HG02973 (cell line): ENCODE results near the gene PRKG1.
"Not testable (repeated sequence)": the region's sequence is repeated elsewhere in the genome, so short reads cannot be mapped to it uniquely, and the experiment has no call there.

ENCODE experiments used
- ATAC-seq: cut with Tn5 transposase; IDR thresholded peaks from one replicate; pipeline ENCODE4 v1.9.1; 2021; ENCODE audit warnings: moderate library complexity; ENCODE audit not compliant: unreplicated experiment

PRKG1 gene

GRCh38 chr10:52027055-52027705 is 952.9 kb downstream of the PRKG1 start:
- no peak for ATAC-seq

DNA sequence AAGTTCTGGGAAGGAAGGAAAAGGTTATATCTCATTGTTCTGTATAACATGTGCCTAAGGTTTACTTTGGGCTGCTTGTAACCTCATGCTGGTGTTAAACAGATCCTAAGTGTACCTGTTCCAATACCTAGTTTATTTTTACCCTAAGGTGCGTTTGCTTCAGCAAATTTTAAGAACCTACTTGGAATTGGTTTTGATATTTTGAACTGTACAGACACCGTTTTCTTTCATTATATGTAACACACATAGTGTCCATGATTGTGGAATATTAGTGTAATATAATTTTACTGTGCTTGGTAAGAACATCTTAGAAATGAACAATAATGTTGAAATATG is 954.2 kb downstream of the PRKG1 start:
- no peak for ATAC-seq

- no peak for ATAC-seq
These were observed 955.3 kb downstream of the PRKG1 start for GRCh38 chr10:52029628-52030027.

- no peak for ATAC-seq
These were observed 955.9 kb downstream of the PRKG1 start for GRCh38 chr10:52030051-52030790.

- ATAC-seq, result no peak
These were observed 956.7 kb downstream of the PRKG1 start for GRCh38 chr10:52030975-52031374.

DNA sequence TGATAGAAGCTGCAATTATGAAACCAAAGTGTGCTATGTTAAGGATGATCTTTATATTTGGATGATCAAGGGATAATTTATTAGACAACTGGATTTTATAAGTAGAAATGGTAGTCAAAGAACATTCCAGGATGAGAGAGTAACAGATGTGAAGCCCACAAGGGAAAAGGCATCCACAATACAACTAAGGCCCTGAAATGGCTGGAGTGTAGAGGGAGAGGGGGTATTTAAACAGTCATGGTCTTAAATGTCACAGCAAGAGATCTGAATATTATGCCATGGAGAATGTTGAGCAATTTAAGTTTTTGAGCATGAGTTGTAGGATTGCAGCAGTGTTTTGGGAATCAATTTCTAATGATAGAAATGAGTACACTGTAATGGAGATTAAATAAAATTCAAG is 957.5 kb downstream of the PRKG1 start:
- no peak for ATAC-seq

GRCh38 chr10:52032681-52033629 is 958.7 kb downstream of the PRKG1 start:
- no peak for ATAC-seq

GRCh38 chr10:52039002-52039793 is 964.9 kb downstream of the PRKG1 start:
- ATAC-seq, result not testable (repeated sequence)

DNA sequence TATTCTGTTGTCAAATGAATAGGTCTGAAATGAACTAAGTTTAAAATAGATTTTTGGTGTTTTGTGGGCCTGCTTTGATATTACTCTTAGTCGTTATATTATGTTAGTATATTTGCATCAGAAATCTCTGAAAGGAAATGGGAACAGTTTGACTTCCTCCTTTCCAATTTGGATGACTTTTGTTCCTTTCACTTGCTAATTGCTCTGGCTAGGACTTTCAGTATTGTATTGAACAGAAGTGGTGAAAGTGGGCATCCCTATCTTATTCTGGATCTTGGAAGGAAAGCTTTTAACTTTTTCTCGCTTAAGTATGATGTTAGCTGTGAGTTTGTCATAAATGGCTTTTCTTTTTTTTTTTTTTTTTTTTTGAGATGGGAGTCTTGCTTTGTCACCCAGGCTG is 966.2 kb downstream of the PRKG1 start:
- ATAC-seq, result no peak

- ATAC-seq, result no peak
These were observed 969.5 kb downstream of the PRKG1 start for GRCh38 chr10:52043811-52044210.

DNA sequence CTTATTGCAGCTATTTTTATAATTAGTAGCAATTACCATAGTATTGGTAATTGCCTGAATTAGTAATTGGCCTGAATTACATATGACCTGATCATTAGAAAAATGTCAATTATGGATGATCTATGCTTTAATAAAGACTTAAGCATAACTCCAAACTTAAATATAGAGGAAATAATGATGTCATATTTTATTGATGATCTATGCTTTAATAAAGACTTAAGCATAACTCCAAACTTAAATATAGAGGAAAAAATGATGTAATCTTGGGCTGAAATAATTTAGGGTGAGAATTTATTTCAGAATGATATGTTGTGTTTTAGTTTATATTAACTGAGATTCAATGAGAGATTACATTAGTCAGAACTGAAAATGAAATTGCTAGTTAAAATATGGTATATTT is 973.8 kb downstream of the PRKG1 start:
- ATAC-seq, result no peak

GRCh38 chr10:52050429-52051047 is 976.3 kb downstream of the PRKG1 start:
- no peak for ATAC-seq

- ATAC-seq, result no peak
These were observed 979.2 kb downstream of the PRKG1 start for GRCh38 chr10:52053497-52053896.

DNA sequence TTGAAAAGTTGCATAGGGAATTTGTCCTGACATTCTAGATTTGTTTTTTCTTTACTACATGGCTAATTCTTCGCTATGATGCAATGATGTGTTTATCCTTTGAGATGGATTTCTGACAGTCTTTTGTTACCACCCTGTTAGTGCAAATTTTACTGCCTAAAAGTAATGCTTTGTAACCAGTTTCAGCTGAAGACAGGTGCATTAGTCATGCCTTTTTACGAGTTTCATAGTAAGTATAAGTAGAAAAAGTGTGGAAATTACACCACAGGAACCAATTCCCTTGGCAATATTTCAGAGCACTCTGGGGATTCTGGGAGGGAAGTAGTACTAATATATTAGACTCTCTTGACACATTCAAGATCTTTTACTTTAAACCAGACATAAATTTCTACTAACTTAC is 982.0 kb downstream of the PRKG1 start:
- no peak for ATAC-seq

DNA sequence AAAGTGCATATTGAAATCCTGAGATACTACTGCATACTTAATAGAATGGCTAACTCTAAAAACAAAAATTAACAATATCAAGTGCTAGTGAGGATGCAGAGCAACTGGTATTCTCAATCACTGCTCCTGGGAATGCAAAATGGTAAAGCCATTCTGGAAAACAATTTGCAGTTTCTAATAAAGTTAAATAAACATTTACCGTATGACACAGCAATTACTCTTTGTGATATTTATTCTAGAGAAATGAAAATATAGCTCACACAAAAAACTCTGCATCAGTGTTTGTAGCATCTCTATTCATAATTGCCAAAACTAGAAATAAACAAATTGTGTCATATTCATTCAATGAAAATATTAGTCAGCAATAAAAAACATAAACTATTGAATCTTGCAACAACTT is 984.8 kb downstream of the PRKG1 start:
- ATAC-seq, result no peak

- no peak for ATAC-seq
These were observed 988.9 kb downstream of the PRKG1 start for GRCh38 chr10:52063159-52063558.

DNA sequence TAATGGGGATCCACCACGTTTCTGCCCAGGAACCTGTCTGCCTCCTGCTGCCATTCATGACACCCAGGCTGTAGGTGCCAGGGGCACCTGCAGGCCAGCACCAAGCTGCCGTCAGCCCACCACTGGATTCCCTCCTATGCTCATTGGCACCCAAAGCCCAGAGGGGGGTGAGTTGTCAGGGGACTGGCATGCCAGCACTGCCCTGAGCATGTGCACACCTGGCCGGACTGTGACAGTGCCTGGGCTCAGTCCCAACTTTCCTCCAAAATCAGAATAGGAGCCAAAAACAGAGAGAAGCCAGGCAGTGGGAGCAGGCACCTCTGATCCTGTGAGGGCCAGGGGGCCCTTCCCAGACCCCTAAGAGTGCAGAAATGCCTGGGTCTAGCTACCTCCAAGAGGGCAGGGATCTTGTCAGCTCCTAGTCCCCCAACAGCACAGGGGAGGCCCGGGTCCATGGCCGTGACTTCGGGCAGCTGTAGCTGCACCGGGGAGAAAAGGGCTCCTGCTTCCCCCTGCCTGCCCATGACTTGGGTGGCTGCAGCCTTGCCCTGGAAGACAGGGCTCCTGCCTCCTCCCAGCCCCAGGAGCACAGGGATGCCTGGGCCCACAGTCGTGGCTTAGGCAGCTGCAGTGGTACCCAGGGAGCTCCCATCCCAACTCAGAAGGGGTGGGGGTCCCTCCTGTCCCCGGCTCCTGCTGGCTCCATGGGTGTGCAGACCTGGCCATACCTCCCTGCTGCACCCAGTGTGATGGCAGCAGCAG is 990.0 kb downstream of the PRKG1 start:
- ATAC-seq, result no peak

DNA sequence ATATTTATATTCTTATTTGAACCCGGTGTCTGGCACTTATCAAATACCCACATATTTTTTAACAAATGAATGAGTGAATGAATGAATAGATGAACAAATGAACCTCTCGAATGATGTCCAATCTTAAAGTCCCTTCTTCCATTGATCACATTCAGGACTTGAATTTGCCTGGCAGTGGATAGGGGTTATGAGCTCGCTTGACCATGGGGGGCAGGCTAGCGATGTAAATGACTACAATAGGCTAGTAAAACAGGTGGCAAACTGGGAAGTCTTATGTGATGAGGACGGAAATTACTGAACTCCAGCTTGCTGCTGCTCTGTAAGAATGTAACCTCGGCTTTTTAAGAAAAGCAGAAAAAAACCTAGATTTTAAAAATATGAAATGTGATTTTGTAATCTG is 992.1 kb downstream of the PRKG1 start:
- ATAC-seq, result no peak

- no peak for ATAC-seq
These were observed 994.2 kb downstream of the PRKG1 start for GRCh38 chr10:52068485-52068884.

DNA sequence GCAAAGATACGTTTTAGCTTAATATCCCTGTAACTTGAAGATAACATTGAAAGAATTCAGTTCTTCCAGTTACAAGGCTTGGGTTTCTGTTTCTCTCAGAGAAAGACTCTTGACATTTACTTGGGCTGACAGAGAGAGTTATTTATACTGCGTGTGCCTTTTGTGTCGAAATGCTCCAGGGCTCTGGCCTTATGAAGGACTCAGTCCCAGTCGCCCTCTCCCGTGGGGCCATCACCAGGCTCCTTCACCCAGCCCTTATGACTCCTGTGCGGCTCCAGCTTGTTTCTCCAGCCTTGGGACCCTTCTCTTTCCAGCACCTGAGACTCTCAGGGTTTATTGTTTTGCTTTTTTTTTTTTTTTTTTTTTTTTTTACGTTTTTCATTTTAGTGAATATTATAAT is 997.5 kb downstream of the PRKG1 start:
- ATAC-seq, result no peak
